ENCODE measurements around the gene SLC7A6. TPM values are rescaled to one million over a fixed set of nuclear protein-coding genes. Genes with fewer than 3 reads are reported as not detected.

SLC7A6 gene
- total RNA-seq, 1 experiment from 2014 or later = 267 TPM

- H3K27me3 ChIP-seq (replicated peaks; ENCODE audit: control insufficient read depth, insufficient read depth, low read length) = no peaks in the 10 kb centered on the region
- H3K9me3 Mint-ChIP-seq (ENCODE audit: unreplicated experiment) = no peaks in the 10 kb centered on the region
- DNase-seq = peak; percentile 76 to 82
- H3K27ac Mint-ChIP-seq (ENCODE audit: unreplicated experiment) = peak overlapping the region; percentile 58
- CTCF ChIA-PET = interaction anchor here (0.6 to 2.6 kb wide), 11 partner anchors 21 to 210 kb away, joined by 3 to 15 read pairs (median 4); partner anchors contain the start of genes PRMT7 and SLC7A6OS
- peaks cover 21% of the 10 kb centered on the region for H3K4me1 ChIP-seq
- peaks cover 27% of the 10 kb centered on the region for H3K4me1 Mint-ChIP-seq (ENCODE audit: low read depth, unreplicated experiment)
- H3K4me3 ChIP-seq (ENCODE audit: low read depth, low read length) = no peak overlapping the region
- no peak overlapping the region for H3K4me3 Mint-ChIP-seq (ENCODE audit: unreplicated experiment)
- peaks cover 32% of the 10 kb centered on the region for H3K36me3 Mint-ChIP-seq (ENCODE audit: insufficient read depth, unreplicated experiment)
- POLR2A ChIA-PET = interaction anchor here (0.5 to 1.6 kb wide), 6 partner anchors 13 to 127 kb away, joined by 3 to 9 read pairs (median 6); partner anchors contain the start of genes ESRP2 and PLA2G15
- intact Hi-C loops (cut with micrococcal nuclease; ENCODE audit: unreplicated experiment) = no loop called here
- TF ChIP-seq CTCF (IDR thresholded peaks at IDR 0.05; ENCODE audit: insufficient read depth in 1 of 2, low read depth in 1 of 2, low read length in 1 of 2, severe bottlenecking in 1 of 2, unreplicated experiment in 1 of 2) = no peak
- no TSS peak for BruUV-seq (replicated peaks)
- no peaks in the 10 kb centered on the region for H3K27me3 Mint-ChIP-seq (ENCODE audit: insufficient read depth, unreplicated experiment)
- no peaks in the 10 kb centered on the region for H3K9me3 ChIP-seq
- H3K36me3 ChIP-seq (ENCODE audit: control insufficient read depth, insufficient read depth, low read length) = no peaks in the 10 kb centered on the region
Observed at GRCh38 chr16:68257906-68258800, 6.2 kb upstream of the SLC7A6 start.

- no TSS peak for BruUV-seq (replicated peaks)
- H3K4me1 Mint-ChIP-seq (ENCODE audit: low read depth, unreplicated experiment) = peaks cover 35% of the 10 kb centered on the region
Observed at GRCh38 chr16:68259007-68259825, 5.1 kb upstream of the SLC7A6 start.

More at GRCh38 chr16:68259007-68259825, 5.1 kb upstream of the SLC7A6 start:
- H3K4me3 Mint-ChIP-seq (ENCODE audit: unreplicated experiment) = no peak overlapping the region
- H3K27me3 Mint-ChIP-seq (ENCODE audit: insufficient read depth, unreplicated experiment) = no peaks in the 10 kb centered on the region
- peak overlapping the region; percentile 58 for H3K27ac Mint-ChIP-seq (ENCODE audit: unreplicated experiment)
- Histone ChIP-seq H3K27me3 (replicated peaks; ENCODE audit: control insufficient read depth, insufficient read depth, low read length) (no peaks in the 10 kb centered on the region), H3K9me3 (no peaks in the 10 kb centered on the region), H3K4me3 (ENCODE audit: low read depth, low read length) (no peak overlapping the region), H3K36me3 (ENCODE audit: control insufficient read depth, insufficient read depth, low read length) (no peaks in the 10 kb centered on the region), H3K4me1 (peaks cover 29% of the 10 kb centered on the region)
- no peak for DNase-seq
- TF ChIP-seq CTCF (IDR thresholded peaks at IDR 0.05; ENCODE audit: insufficient read depth in 1 of 2, low read depth in 1 of 2, low read length in 1 of 2, severe bottlenecking in 1 of 2, unreplicated experiment in 1 of 2) = no peak
- POLR2A ChIA-PET = interaction anchor here (0.6 kb wide), 1 partner anchor 126 kb away, joined by 9 read pairs; no protein-coding TSS in a partner anchor
- intact Hi-C loops (cut with micrococcal nuclease; ENCODE audit: unreplicated experiment) = no loop called here
- H3K36me3 Mint-ChIP-seq (ENCODE audit: insufficient read depth, unreplicated experiment) = peaks cover 42% of the 10 kb centered on the region
- H3K9me3 Mint-ChIP-seq (ENCODE audit: unreplicated experiment) = no peaks in the 10 kb centered on the region
- CTCF ChIA-PET = interaction anchor here (0.6 to 2.6 kb wide), 2 partner anchors 69 to 211 kb away, joined by 5 to 15 read pairs; no protein-coding TSS in a partner anchor
